22Rv1 (cell line): ENCODE results near the gene ADGRL1.
"Not testable (repeated sequence)": the region's sequence is repeated elsewhere in the genome, so short reads cannot be mapped to it uniquely, and the experiment has no call there.

ENCODE experiments used
- H3K27ac ChIP-seq: fragments of 450-650 bp; 2 replicates; pipeline ENCODE4 v1.5.1; 2017
- ZFX ChIP-seq: fragments of 450-650 bp; IDR thresholded peaks from 2 replicates; pipeline ENCODE4 v1.6.1; 2017; ENCODE audit warnings: antibody characterized with exemption, borderline replicate concordance
- TF ChIP-seq, protein P1 (sequence below): fragments of 450-650 bp; IDR thresholded peaks from 2 replicates; pipeline ENCODE4 v1.5.1; 2017; ENCODE audit warnings: mild to moderate bottlenecking

ADGRL1 gene

DNA sequence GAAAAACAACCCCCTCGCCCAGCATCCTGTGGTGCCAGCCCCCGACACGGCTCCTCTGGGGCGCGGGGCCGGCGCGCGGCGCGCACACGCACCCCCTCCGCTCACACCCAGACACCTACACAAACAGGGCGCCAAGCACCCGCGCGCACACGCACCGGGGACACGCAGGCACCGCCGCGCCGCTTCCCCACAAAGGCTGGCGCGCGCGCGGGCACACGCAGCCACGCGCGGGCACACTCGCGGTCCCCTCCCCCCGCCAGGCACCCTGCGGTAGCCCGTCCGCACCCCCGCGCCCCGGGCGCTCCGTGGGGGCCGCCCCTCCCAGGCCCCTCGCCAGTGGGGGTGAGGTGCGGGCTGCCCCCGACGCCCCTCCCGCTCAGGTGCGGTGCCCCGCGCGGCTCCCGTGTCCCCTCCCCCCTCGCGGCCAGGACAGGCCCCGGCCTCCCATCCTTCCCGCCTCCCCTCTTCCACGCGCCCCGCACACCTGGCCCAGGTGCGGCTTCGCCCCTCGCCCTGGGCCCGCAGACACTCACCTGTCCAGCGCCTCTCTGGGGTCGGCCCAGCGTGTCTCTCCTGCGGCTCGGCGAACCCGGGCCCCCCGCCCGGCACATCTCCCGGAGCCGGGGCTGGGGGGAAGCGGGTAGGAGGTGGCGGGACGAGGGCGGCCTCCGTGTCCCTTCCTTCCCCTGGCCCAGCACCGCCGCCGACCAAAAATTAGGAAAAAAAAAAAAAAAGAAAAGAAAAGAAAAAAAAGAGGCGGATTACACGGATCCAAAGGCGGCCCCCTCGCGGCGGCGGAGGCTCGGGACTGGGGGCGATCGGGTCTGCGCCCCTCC is at the start of gene ADGRL1:
Gene ADGRL1 (minus strand): TSS at position 718 of the 836 bp plus-strand sequence. CDS start 22,567 bp downstream, outside the sequence.
- peak within 1 kb of the TSS; percentile 73 for H3K27ac ChIP-seq

DNA sequence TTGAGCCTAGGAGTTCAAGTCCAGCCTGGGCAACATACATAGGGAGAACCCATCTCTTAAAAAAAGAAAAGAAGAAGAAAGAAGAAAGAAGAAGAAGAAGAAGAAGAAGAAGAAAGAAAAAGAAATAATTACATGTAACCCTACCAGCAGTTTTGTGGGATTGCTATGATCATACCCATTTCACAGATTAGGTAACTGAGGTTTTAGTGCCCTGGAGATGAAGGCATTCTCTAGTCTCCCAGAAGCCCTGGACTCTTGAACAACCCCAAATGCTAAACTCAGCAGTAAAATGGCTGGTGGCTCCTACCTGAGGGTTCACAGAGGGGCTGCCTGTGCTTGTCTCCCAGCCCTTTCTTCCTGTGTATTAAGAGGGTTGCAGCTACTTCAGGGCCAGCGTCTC is 49.3 kb upstream of the ADGRL1 start:
- H3K27ac ChIP-seq, result not testable (repeated sequence)

DNA sequence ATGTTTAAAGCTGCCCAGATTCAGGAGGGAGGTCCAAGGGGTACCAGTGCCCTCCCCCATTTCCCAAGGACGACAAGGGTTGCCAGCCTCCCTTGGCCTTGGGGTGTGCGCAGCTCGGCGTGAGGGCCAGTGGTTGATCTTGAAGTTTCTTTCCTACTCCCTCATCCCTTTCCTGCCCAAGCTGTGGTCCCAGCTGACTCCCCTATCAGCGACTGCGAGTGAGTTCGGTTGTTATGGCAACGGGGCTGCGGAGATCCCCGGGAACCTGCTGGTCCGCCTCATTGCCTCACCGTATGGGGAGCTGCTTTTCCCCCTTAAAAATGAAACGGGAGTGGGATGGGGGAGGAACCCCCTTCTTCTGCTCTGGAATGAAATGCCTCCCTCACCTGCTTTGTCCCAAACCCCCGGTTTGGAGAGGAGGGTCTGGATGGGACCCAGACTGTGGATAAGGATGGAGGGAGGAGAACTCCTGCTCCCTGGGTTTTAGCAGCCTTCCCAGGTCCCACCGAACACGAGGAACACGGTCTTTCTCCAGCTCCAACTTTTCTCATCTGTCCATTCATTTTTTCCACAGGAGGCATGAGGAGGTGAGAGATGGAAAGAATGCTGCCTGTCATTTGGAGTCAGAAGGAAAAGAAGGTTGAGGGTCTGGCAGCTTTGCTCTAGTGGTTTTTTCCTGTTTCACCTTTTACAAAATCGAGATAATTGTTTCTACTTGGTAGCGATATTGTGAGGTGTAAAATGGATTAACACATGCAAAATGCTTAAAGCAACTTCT is 48.0 kb upstream of the ADGRL1 start:
- H3K27ac ChIP-seq, result not testable (repeated sequence)

DNA sequence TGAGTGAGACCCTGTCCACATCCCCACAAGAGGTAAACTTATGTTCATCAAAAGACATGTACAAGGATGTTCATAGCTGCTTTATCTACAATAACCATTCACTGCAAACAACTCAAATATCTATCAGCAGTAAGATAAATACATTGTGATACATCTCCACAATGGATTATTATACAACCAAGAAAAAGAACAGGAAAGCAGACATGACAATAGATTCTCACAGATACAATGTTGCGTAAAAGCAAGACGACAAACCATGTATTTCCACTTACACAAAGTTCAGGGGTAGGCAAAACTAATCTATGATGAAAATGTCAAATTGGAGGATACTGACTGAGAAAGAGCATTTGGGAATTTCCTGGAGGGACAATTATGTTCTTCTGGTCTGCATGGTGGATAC is 46.2 kb upstream of the ADGRL1 start:
- H3K27ac ChIP-seq, result not testable (repeated sequence)

DNA sequence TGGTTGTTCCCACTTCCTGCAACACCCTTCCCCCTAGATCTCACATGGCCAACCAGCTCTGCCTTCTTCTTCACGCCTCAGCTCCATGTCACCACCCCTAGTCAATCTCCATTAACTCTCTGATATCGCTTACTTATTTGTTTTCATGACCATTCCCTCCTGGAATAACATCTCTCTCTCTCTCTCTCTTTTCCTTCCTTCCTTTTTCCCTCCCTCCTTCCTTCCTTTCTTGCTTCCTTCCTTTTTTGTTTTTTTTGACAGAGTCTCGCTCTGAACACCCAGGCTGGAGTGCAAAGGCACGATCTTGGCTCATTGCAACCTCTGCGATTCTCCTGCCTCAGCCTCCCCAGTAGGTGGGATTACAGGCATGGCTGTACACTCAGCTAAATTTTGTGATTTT is 44.9 kb upstream of the ADGRL1 start:
- TF ChIP-seq ZFX, result no peak
- H3K27ac ChIP-seq, result no peak overlapping the region

DNA sequence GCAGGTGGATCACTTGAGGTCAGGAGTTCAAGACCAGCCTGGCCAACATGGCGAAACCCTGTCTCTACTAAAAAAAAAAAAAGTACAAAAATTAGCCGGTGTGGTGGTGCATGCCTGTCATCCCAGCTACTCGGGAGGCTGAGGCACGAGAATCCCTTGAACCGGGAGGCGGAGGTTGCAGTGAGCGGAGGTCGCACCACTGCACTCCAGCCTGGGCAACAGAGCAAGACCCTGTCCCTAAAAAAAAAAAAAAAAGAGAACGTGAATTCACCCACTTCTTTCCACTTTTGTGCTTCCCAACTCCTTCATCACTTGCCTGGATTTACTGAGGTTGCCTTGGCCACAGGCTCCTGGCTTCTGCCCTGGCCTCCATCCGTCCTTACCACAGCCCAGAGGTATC is 44.3 kb upstream of the ADGRL1 start:
- not testable (repeated sequence) for H3K27ac ChIP-seq

DNA sequence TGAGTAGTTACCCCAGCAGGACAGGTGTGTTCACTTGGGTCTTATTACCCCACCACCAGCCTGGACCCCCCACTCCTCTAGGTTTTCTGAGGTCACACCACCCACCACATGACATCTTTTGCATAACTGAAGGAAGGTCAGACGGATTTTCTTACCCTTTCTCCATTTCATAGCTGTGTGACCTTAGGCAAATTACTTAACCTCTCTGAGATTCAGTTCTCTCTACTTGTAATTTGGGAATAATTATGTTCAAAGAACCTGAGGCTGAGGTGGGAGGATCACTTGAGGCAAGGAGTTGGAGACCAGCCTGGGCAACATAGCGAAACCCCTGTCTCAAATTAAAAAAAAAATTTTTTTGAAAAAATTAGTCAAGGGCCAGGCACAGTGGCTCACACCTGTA is 43.9 kb upstream of the ADGRL1 start:
- H3K27ac ChIP-seq, result not testable (repeated sequence)

DNA sequence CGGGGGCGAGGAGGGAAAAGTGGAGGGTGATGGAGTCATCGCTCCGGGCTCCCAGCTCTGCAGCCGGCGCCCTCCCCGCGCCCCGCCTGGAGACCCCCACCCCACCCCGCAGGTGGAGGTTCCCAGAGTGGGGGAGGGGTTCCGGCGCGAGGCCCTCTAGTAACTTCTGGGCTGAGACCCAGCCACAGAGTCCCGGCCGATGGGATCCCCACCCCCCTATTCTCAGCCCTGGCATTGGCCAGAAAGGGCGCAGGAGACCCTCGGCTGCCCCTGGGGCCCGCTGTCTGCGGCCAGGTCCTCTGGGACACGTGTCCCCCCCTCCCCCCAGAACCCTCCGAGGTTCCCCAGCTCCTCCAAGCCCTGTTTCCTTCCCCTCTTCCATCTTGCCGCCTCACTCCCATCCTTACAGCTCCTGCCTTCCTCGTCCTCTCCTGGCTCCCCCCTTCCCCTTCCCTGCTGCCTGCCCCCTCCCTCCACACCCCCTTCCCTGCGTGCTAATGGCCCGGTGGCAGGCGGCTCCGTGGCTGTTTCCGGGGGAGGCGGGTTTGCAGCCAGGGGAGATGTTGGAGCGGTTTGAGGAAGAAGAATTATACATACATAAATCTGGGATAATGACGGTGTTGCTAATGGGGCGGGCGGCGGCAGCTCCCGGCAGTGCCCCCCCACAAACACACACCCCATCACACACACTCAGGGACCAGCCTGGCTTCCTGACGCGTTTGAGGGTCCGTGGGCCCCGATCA is 43.2 kb upstream of the ADGRL1 start:
- not testable (repeated sequence) for H3K27ac ChIP-seq

DNA sequence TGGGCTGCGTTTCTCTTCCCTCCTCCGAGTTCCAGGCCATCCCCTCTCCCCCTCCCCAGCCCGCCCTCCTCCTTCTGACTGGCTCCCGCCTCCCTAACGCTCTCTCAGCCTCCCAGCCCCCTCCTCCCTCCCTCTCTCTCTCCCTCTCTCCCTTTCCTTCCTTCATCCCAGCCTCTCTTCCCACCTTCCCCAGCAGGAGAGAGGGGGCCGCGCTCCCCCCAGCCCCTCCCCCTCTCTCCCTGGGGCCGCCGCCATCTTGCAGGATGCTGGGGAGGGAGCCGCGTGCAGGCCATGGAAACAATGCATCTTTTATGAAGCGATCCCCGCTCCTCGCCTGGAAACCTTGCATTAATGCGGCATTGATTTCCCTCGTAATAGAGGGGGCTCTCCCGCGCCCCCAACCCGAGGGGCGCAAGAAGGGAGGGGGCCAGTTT is 42.6 kb upstream of the ADGRL1 start:
- H3K27ac ChIP-seq, result no peak overlapping the region
- TF ChIP-seq ZFX, result no peak
- TF ChIP-seq, protein P1, sequence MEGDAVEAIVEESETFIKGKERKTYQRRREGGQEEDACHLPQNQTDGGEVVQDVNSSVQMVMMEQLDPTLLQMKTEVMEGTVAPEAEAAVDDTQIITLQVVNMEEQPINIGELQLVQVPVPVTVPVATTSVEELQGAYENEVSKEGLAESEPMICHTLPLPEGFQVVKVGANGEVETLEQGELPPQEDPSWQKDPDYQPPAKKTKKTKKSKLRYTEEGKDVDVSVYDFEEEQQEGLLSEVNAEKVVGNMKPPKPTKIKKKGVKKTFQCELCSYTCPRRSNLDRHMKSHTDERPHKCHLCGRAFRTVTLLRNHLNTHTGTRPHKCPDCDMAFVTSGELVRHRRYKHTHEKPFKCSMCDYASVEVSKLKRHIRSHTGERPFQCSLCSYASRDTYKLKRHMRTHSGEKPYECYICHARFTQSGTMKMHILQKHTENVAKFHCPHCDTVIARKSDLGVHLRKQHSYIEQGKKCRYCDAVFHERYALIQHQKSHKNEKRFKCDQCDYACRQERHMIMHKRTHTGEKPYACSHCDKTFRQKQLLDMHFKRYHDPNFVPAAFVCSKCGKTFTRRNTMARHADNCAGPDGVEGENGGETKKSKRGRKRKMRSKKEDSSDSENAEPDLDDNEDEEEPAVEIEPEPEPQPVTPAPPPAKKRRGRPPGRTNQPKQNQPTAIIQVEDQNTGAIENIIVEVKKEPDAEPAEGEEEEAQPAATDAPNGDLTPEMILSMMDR, result no peak

DNA sequence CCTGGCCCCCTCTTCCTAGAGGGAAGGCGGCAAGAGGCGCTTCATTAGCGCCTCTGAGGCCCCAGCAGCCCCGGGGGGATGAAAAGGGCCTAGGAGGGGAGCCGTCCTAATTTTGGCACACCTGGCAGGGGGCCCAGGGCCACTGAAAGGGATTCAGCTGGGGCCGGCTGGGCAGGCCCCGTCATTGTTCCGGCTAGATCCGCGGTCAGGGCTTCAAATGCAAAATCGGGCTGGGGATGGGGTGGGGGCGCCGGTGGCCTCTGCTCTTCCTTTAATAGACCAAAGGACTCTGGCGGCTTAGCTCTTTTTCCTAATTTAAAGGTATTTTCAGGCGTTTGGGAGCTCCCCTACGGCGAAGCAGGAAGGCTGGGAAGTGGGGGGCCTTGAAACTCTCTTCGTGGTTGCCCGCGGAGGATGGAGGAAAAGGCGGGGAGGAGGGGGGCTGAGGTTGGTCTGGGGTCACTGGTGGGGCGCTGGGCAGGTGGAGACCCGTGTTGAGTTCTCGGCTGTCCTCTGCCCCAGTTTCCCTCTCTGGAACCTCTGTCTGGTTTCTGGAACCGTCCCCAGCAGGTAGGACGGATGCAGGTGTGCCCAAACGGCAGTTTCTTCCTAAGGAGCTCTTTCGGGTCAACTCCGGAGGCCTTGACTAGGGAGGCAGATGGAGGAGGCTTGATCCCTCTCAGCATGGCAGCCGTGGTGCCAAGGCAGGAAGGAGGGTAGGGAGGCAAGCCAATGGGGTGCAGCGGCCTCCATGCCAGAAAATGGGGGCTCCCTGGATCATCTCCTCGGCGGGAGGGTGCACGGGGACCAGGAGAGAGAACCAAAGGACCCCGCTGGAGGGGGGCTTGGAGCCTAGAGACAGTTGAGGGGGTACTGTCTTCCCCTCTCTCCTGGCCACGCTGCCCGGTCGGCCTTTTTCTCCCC is 41.8 kb upstream of the ADGRL1 start:
- not testable (repeated sequence) for H3K27ac ChIP-seq

DNA sequence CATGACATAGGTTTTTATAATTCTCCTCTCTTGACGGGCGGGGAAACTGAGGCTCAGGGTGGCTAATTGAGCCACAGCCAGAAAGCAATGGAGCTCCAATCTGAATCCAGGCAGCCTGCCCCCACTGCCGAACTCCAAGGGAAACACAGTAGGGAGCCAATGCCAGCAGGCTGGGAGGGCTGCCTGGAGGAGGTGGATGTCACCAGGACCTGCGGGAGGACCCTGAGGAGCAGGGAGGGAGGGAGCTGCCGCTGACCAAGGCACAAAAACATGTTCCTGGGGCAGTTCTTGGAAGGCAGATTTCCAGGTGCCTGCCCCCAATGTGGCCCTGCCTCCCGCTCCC is 41.2 kb upstream of the ADGRL1 start:
- not testable (repeated sequence) for H3K27ac ChIP-seq

DNA sequence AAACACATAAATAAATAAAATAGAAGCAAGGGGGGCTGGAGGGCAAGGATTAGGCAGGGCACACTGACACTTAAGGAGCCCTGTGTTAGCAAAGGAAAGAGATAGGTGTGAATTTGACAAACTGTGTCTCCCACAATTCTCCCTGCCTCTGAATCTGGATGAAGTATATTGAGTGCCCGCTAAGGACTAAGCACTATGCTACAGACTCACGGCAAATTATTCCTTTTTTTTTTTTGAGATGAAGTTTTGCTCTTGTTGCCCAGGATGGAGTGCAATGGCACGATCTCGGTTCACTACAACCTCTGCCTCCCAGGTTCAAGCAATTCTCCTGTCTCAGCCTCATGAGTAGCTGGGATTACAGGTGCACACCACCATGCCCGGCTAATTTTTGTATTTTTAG is 38.4 kb upstream of the ADGRL1 start:
- H3K27ac ChIP-seq, result not testable (repeated sequence)

DNA sequence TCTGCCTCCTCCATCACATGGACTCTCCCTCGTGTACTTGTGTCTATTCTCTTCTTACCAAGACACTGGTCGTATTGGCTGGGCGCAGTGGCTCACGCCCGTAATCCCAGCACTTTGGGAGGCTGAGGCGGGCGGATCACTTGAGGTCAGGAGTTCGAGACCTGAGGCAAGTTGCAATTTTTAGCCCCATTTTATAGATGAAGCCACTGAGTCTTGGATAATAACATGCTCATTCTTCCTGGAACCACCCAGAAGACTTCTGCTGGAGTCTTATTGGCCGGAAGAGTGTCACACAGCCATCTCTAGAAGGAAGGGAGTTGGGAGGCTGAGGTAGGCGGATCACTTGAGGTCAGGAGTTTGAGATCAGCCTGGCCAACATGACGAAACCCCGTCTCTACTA is 37.7 kb upstream of the ADGRL1 start:
- H3K27ac ChIP-seq, result not testable (repeated sequence)
